OCI-LY3 (cell line): Measurements from ENCODE around the gene FSTL4.

Experiments
- H2AFZ ChIP-seq: fragments of 200-600, 300-600 bp; shearing (Covaris generic); 2 replicates; pipeline ENCODE4 v1.6.0; 2014; ENCODE audit warnings: antibody characterized with exemption, low read depth, low read length
- H3K27ac ChIP-seq: fragments of 200-600, 300-600 bp; sonication (generic); 2 replicates; pipeline ENCODE4 v1.5.1; 2014; ENCODE audit warnings: mild to moderate bottlenecking, low read length, moderate library complexity, mixed read lengths
- H3K27me3 ChIP-seq: fragments of 200-600, 300-600 bp; sonication (generic); 2 replicates; pipeline ENCODE4 v1.6.1; 2014; ENCODE audit warnings: low read depth, low read length, mixed read lengths
- H3K36me3 ChIP-seq: fragments of 200-600, 300-600 bp; sonication (generic); replicated peaks from 2 replicates; pipeline ENCODE3; 2014; ENCODE audit warnings: low read depth, low read length, mixed read lengths
- H3K4me1 ChIP-seq: fragments of 300-600, 200-600 bp; sonication (generic); 2 replicates; pipeline ENCODE4 v1.6.1; 2014; ENCODE audit warnings: low read length, mixed read lengths
- H3K4me2 ChIP-seq: fragments of 200-600, 300-600 bp; sonication (generic); 2 replicates; pipeline ENCODE4 v1.6.1; 2014; ENCODE audit warnings: low read length, mixed read lengths
- H3K4me3 ChIP-seq: fragments of 300-600, 200-600 bp; sonication (generic); 2 replicates; pipeline ENCODE4 v1.5.1; 2014; ENCODE audit warnings: antibody characterized with exemption, mild to moderate bottlenecking, low read length, moderate library complexity
- H3K79me2 ChIP-seq: fragments of 300-600, 200-600 bp; shearing (Covaris generic); 2 replicates; pipeline ENCODE4 v1.6.1; 2014; ENCODE audit warnings: mild to moderate bottlenecking, low read length, mixed read lengths
- H3K9ac ChIP-seq: fragments of 300-600, 200-600 bp; shearing (Covaris generic); 2 replicates; pipeline ENCODE4 v1.6.0; 2014; ENCODE audit warnings: mild to moderate bottlenecking, low read length, moderate library complexity
- H3K9me3 ChIP-seq: fragments of 200-600, 300-600 bp; shearing (Covaris generic); 2 replicates; pipeline ENCODE4 v1.6.1; 2014; ENCODE audit warnings: low read length, mixed read lengths; ENCODE audit not compliant: insufficient read depth
- H4K20me1 ChIP-seq: fragments of 200-600, 300-600 bp; sonication (generic); 2 replicates; pipeline ENCODE4 v1.6.1; 2016; ENCODE audit warnings: low read length, mixed read lengths; ENCODE audit not compliant: insufficient read depth
- EZH2phosphoT487 ChIP-seq: fragments of 200-600 bp; shearing (Covaris generic); IDR thresholded peaks from 2 replicates; pipeline ENCODE4 v1.6.1; 2018; ENCODE audit warnings: antibody characterized with exemption, mixed run types, low read depth
- TF ChIP-seq, protein P1 (sequence below): fragments of 200-600, 300-600 bp; sonication (generic); IDR thresholded peaks from 2 replicates; pipeline ENCODE4 v1.5.1; 2014; ENCODE audit warnings: antibody characterized with exemption, low read length, low read depth

Gene FSTL4

DNA sequence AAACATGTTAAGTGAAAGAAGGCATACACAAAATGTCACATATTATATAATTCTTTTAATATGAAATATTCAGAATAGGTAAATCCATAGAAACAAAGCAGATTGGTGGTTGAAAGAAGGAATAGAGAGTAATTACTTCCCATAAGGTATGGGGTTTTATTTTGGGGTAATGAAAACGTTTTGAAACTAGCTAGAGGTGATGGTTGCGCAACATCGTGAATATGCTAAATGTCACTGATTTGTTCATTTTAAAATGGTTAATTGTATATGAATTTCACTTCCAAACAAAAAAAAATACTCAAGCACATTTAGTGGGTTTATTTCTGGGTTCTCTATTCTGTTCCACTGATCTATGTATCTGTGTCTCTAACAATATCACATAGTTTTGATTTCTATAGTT lies 12.0 kb upstream of the FSTL4 start:
- Histone ChIP-seq H3K4me2 (no peak overlapping the region), H3K27me3 (no peaks in the 10 kb centered on the region), H3K36me3 (no peaks in the 10 kb centered on the region), H3K79me2 (no peaks in the 10 kb centered on the region), H3K9me3 (no peaks in the 10 kb centered on the region), H3K27ac (no peak overlapping the region), H3K4me3 (no peak overlapping the region), H3K4me1 (peaks cover 7% of the 10 kb centered on the region; the same call in 1 of the 2 replicates), H2AFZ (no peak overlapping the region), H4K20me1 (no peaks in the 10 kb centered on the region), H3K9ac (no peak overlapping the region)
- TF ChIP-seq, protein P1, sequence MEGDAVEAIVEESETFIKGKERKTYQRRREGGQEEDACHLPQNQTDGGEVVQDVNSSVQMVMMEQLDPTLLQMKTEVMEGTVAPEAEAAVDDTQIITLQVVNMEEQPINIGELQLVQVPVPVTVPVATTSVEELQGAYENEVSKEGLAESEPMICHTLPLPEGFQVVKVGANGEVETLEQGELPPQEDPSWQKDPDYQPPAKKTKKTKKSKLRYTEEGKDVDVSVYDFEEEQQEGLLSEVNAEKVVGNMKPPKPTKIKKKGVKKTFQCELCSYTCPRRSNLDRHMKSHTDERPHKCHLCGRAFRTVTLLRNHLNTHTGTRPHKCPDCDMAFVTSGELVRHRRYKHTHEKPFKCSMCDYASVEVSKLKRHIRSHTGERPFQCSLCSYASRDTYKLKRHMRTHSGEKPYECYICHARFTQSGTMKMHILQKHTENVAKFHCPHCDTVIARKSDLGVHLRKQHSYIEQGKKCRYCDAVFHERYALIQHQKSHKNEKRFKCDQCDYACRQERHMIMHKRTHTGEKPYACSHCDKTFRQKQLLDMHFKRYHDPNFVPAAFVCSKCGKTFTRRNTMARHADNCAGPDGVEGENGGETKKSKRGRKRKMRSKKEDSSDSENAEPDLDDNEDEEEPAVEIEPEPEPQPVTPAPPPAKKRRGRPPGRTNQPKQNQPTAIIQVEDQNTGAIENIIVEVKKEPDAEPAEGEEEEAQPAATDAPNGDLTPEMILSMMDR, result no peak
- TF ChIP-seq EZH2phosphoT487, result no peak

GRCh38 chr5:133618141-133618540 lies 5.8 kb upstream of the FSTL4 start:
- H3K27ac ChIP-seq, result no peak overlapping the region
- H4K20me1 ChIP-seq, result no peaks in the 10 kb centered on the region
- 0 out of 2 replicates have a peak, but pooled peaks cover 3% of the 10 kb centered on the region for H3K4me1 ChIP-seq
- no peaks in the 10 kb centered on the region for H3K27me3 ChIP-seq
- H3K9ac ChIP-seq, result no peak overlapping the region
- H3K79me2 ChIP-seq, result no peaks in the 10 kb centered on the region
- H3K4me2 ChIP-seq, result no peak overlapping the region
- TF ChIP-seq EZH2phosphoT487, result no peak
- TF ChIP-seq, protein P1, result no peak
- H3K36me3 ChIP-seq, result no peaks in the 10 kb centered on the region
- no peaks in the 10 kb centered on the region for H3K9me3 ChIP-seq
- H2AFZ ChIP-seq, result no peak overlapping the region
- no peak overlapping the region for H3K4me3 ChIP-seq

DNA sequence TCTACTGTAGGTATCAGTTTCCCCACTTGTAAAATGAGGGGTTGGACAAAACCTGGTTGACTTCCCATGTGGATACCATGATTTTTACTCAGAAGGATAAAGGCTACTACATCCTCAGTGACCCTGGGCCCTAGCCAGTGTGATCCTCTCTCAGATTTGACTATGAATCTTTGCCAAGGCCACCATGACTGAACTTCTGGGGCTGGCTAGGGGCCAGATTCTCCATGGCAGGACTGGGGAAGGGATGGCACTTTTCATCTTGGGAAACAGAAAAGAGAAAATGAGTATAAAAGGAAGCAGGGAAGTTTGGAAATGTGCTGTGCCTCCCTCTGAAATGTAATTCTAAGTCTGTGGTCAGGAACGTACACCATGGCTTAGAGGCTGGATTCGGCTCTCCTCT lies 1.4 kb upstream of the FSTL4 start:
- Histone ChIP-seq H3K4me2 (no peak overlapping the region), H3K79me2 (no peaks in the 10 kb centered on the region), H4K20me1 (no peaks in the 10 kb centered on the region), H3K9me3 (no peaks in the 10 kb centered on the region), H2AFZ (no peak overlapping the region), H3K4me1 (0 out of 2 replicates have a peak, but pooled peaks cover 3% of the 10 kb centered on the region), H3K27ac (no peak overlapping the region), H3K4me3 (no peak overlapping the region), H3K9ac (no peak overlapping the region), H3K36me3 (no peaks in the 10 kb centered on the region), H3K27me3 (no peaks in the 10 kb centered on the region)
- TF ChIP-seq, protein P1, result no peak
- no peak for TF ChIP-seq EZH2phosphoT487

- no peak overlapping the region for H3K4me3 ChIP-seq
These were observed 843 bp upstream of the FSTL4 start for GRCh38 chr5:133613184-133613583.

More at GRCh38 chr5:133613184-133613583, 843 bp upstream of the FSTL4 start:
- 0 out of 2 replicates have a peak, but pooled peaks cover under 1% of the 10 kb centered on the region for H3K4me1 ChIP-seq
- H3K9me3 ChIP-seq, result no peaks in the 10 kb centered on the region
- H3K27ac ChIP-seq, result no peak overlapping the region
- no peak overlapping the region for H3K9ac ChIP-seq
- no peaks in the 10 kb centered on the region for H4K20me1 ChIP-seq
- no peak for TF ChIP-seq EZH2phosphoT487
- TF ChIP-seq, protein P1, result no peak
- no peaks in the 10 kb centered on the region for H3K36me3 ChIP-seq
- no peaks in the 10 kb centered on the region for H3K27me3 ChIP-seq
- no peak overlapping the region for H3K4me2 ChIP-seq
- no peak overlapping the region for H2AFZ ChIP-seq
- H3K79me2 ChIP-seq, result no peaks in the 10 kb centered on the region
